ENCODE results near the gene WDR64.

The WDR64 gene

GRCh38 chr1:241615043-241615974, 36.8 kb upstream of the WDR64 start:
- no peak for DNase-seq (ENCODE audit: low read depth)
- TF ChIP-seq CTCF (conservative IDR thresholded peaks at IDR 0.05; ENCODE audit: low read length) = no peak
- no peak overlapping the region for H3K4me3 ChIP-seq (ENCODE audit: low read length)

GRCh38 chr1:241617426-241617825, 34.7 kb upstream of the WDR64 start:
- DNase-seq (ENCODE audit: low read depth) = no peak
- H3K4me3 ChIP-seq (ENCODE audit: low read length) = no peak overlapping the region
- TF ChIP-seq CTCF (conservative IDR thresholded peaks at IDR 0.05; ENCODE audit: low read length) = no peak

- H3K4me3 ChIP-seq (ENCODE audit: low read length) = no peak overlapping the region
- DNase-seq (ENCODE audit: low read depth) = no peak
- no peak for TF ChIP-seq CTCF (conservative IDR thresholded peaks at IDR 0.05; ENCODE audit: low read length)
Observed at GRCh38 chr1:241622669-241623068, 29.4 kb upstream of the WDR64 start.

- DNase-seq (ENCODE audit: low read depth) = no peak
- TF ChIP-seq CTCF (conservative IDR thresholded peaks at IDR 0.05; ENCODE audit: low read length) = no peak
- H3K4me3 ChIP-seq (ENCODE audit: low read length) = no peak overlapping the region
Observed at GRCh38 chr1:241624935-241625334, 27.1 kb upstream of the WDR64 start.

- no peak overlapping the region for H3K4me3 ChIP-seq (ENCODE audit: low read length)
- TF ChIP-seq CTCF (conservative IDR thresholded peaks at IDR 0.05; ENCODE audit: low read length) = peak; percentile 74
- DNase-seq (ENCODE audit: low read depth) = peak; percentile 77
Observed at GRCh38 chr1:241627453-241628259, 24.4 kb upstream of the WDR64 start.

GRCh38 chr1:241630005-241630404, 22.1 kb upstream of the WDR64 start:
- TF ChIP-seq CTCF (conservative IDR thresholded peaks at IDR 0.05; ENCODE audit: low read length) = no peak
- no peak for DNase-seq (ENCODE audit: low read depth)
- H3K4me3 ChIP-seq (ENCODE audit: low read length) = no peak overlapping the region
